HUES6 (cell line): ENCODE results near the gene INSIG1.

Experiments
- H3K27ac ChIP-seq: 2 replicates; pipeline ENCODE4 v1.7.0; 2013; ENCODE audit warnings: low read depth, mild to moderate bottlenecking, low read length, inconsistent platforms
- H3K27me3 ChIP-seq: 2 replicates; pipeline ENCODE4 v1.6.1; 2013; ENCODE audit warnings: low read length; ENCODE audit not compliant: control insufficient read depth, insufficient read depth
- H3K36me3 ChIP-seq: 2 replicates; pipeline ENCODE4 v1.6.1; 2013; ENCODE audit warnings: low read length; ENCODE audit not compliant: control insufficient read depth, insufficient read depth
- H3K4me1 ChIP-seq: 2 replicates; pipeline ENCODE4 v1.6.1; 2013; ENCODE audit warnings: low read length; ENCODE audit not compliant: control insufficient read depth, insufficient read depth
- H3K4me3 ChIP-seq: 2 replicates; pipeline ENCODE4 v1.5.1; 2013; ENCODE audit warnings: low read depth, low read length
- H3K9ac ChIP-seq: one replicate; pipeline ENCODE4 v1.6.1; 2013; ENCODE audit warnings: mild to moderate bottlenecking, low read length
- H3K9me3 ChIP-seq: 2 replicates; pipeline ENCODE4 v1.6.1; 2013; ENCODE audit warnings: low read depth, low read length; ENCODE audit not compliant: control insufficient read depth, insufficient read depth

Gene INSIG1

GRCh38 chr7:155318245-155318644, 20.6 kb downstream of the INSIG1 start:
- H3K27ac ChIP-seq, result no peak overlapping the region
- no peak overlapping the region for H3K9ac ChIP-seq
- 0 out of 2 replicates have a peak, but pooled peaks cover 3% of the 10 kb centered on the region for H3K27me3 ChIP-seq
- no peak overlapping the region for H3K4me3 ChIP-seq
- no peaks in the 10 kb centered on the region for H3K4me1 ChIP-seq
- no peaks in the 10 kb centered on the region for H3K36me3 ChIP-seq
- peaks cover 7% of the 10 kb centered on the region; the same call in 1 of the 2 replicates for H3K9me3 ChIP-seq

- H3K27ac ChIP-seq, result no peak overlapping the region
- peaks cover 7% of the 10 kb centered on the region; the same call in 1 of the 2 replicates for H3K9me3 ChIP-seq
- H3K9ac ChIP-seq, result no peak overlapping the region
- no peaks in the 10 kb centered on the region for H3K36me3 ChIP-seq
- no peaks in the 10 kb centered on the region for H3K4me1 ChIP-seq
- peaks cover 7% of the 10 kb centered on the region; the same call in 1 of the 2 replicates for H3K27me3 ChIP-seq
- no peak overlapping the region for H3K4me3 ChIP-seq
Measured at GRCh38 chr7:155322530-155322929, 24.9 kb downstream of the INSIG1 start.

- peaks cover 7% of the 10 kb centered on the region; the same call in 1 of the 2 replicates for H3K9me3 ChIP-seq
- H3K36me3 ChIP-seq, result no peaks in the 10 kb centered on the region
- no peak overlapping the region for H3K27ac ChIP-seq
- H3K27me3 ChIP-seq, result peaks cover 11% of the 10 kb centered on the region; the same call in 1 of the 2 replicates
- H3K9ac ChIP-seq, result no peak overlapping the region
- H3K4me1 ChIP-seq, result no peaks in the 10 kb centered on the region
- H3K4me3 ChIP-seq, result no peak overlapping the region
Measured at GRCh38 chr7:155323001-155323638, 25.4 kb downstream of the INSIG1 start.

- Histone ChIP-seq H3K9me3 (0 out of 2 replicates have a peak, but pooled peaks cover 7% of the 10 kb centered on the region), H3K27me3 (peaks cover 20% of the 10 kb centered on the region), H3K4me1 (no peaks in the 10 kb centered on the region), H3K36me3 (no peaks in the 10 kb centered on the region), H3K4me3 (no peak overlapping the region), H3K9ac (no peak overlapping the region), H3K27ac (no peak overlapping the region)
Measured at GRCh38 chr7:155324012-155324917, 26.6 kb downstream of the INSIG1 start.

- Histone ChIP-seq H3K9ac (no peak overlapping the region), H3K4me1 (no peaks in the 10 kb centered on the region), H3K9me3 (0 out of 2 replicates have a peak, but pooled peaks cover 7% of the 10 kb centered on the region), H3K4me3 (no peak overlapping the region), H3K27ac (no peak overlapping the region), H3K36me3 (no peaks in the 10 kb centered on the region), H3K27me3 (peaks cover 24% of the 10 kb centered on the region)
Measured at GRCh38 chr7:155324918-155325235, 27.2 kb downstream of the INSIG1 start.

GRCh38 chr7:155326385-155326784, 28.7 kb downstream of the INSIG1 start:
- 0 out of 2 replicates have a peak, but pooled peaks cover 7% of the 10 kb centered on the region for H3K9me3 ChIP-seq
- H3K4me1 ChIP-seq, result no peaks in the 10 kb centered on the region
- H3K9ac ChIP-seq, result no peak overlapping the region
- H3K36me3 ChIP-seq, result no peaks in the 10 kb centered on the region
- no peak overlapping the region for H3K27ac ChIP-seq
- peaks cover 29% of the 10 kb centered on the region for H3K27me3 ChIP-seq
- no peak overlapping the region for H3K4me3 ChIP-seq

- Histone ChIP-seq H3K27ac (no peak overlapping the region), H3K9me3 (0 out of 2 replicates have a peak, but pooled peaks cover 4% of the 10 kb centered on the region), H3K4me3 (no peak overlapping the region), H3K27me3 (peaks cover 42% of the 10 kb centered on the region), H3K9ac (no peak overlapping the region), H3K36me3 (no peaks in the 10 kb centered on the region), H3K4me1 (no peaks in the 10 kb centered on the region)
Measured at GRCh38 chr7:155327590-155328320, 30.1 kb downstream of the INSIG1 start.

GRCh38 chr7:155329225-155329624, 31.5 kb downstream of the INSIG1 start:
- H3K4me3 ChIP-seq, result no peak overlapping the region
- H3K27me3 ChIP-seq, result peaks cover 56% of the 10 kb centered on the region
- no peaks in the 10 kb centered on the region for H3K36me3 ChIP-seq
- no peaks in the 10 kb centered on the region for H3K9me3 ChIP-seq
- no peak overlapping the region for H3K9ac ChIP-seq
- H3K27ac ChIP-seq, result no peak overlapping the region
- no peaks in the 10 kb centered on the region for H3K4me1 ChIP-seq

- H3K4me3 ChIP-seq, result no peak overlapping the region
Measured at GRCh38 chr7:155331396-155331795, 33.7 kb downstream of the INSIG1 start.

GRCh38 chr7:155333346-155334234, 35.9 kb downstream of the INSIG1 start:
- H3K4me3 ChIP-seq, result no peak overlapping the region

More at GRCh38 chr7:155331396-155331795, 33.7 kb downstream of the INSIG1 start:
- Histone ChIP-seq H3K9ac (no peak overlapping the region), H3K9me3 (no peaks in the 10 kb centered on the region), H3K27me3 (peaks cover 77% of the 10 kb centered on the region), H3K4me1 (no peaks in the 10 kb centered on the region), H3K36me3 (no peaks in the 10 kb centered on the region), H3K27ac (no peak overlapping the region)

More at GRCh38 chr7:155333346-155334234, 35.9 kb downstream of the INSIG1 start:
- Histone ChIP-seq H3K9me3 (no peaks in the 10 kb centered on the region), H3K36me3 (no peaks in the 10 kb centered on the region), H3K4me1 (no peaks in the 10 kb centered on the region), H3K27me3 (peaks cover 65% of the 10 kb centered on the region), H3K9ac (no peak overlapping the region), H3K27ac (no peak overlapping the region)
